Loucy (cell line): ENCODE measurements around the gene IL1F10.

Experiments used
- H2AFZ ChIP-seq: fragments of 200-600 bp; sonication (generic); 2 replicates; pipeline ENCODE4 v1.6.0; 2016; ENCODE audit warnings: antibody characterized with exemption, mild to moderate bottlenecking, low read length, moderate library complexity
- H3F3A ChIP-seq: fragments of 200-600 bp; 2 replicates; pipeline ENCODE4 v1.6.0; 2016; ENCODE audit warnings: antibody characterized with exemption, low read depth, mild to moderate bottlenecking
- H3K27me3 ChIP-seq: fragments of 200-600 bp; sonication (generic); 2 replicates; pipeline ENCODE4 v1.6.1; 2014; ENCODE audit warnings: low read length, mild to moderate bottlenecking; ENCODE audit not compliant: insufficient read depth, poor library complexity, severe bottlenecking
- H3K36me3 ChIP-seq: fragments of 200-600 bp; sonication (generic); 2 replicates; pipeline ENCODE4 v1.6.1; 2016; ENCODE audit warnings: low read length; ENCODE audit not compliant: insufficient read depth
- H3K4me1 ChIP-seq: fragments of 200-600 bp; sonication (generic); 2 replicates; pipeline ENCODE4 v1.5.1; 2014; ENCODE audit warnings: low read length, mild to moderate bottlenecking; ENCODE audit not compliant: insufficient read depth, poor library complexity, severe bottlenecking
- H3K4me2 ChIP-seq: fragments of 200-600 bp; sonication (generic); 2 replicates; pipeline ENCODE4 v1.6.0; 2014; ENCODE audit warnings: antibody characterized with exemption, low read length, low read depth, mild to moderate bottlenecking; ENCODE audit not compliant: poor library complexity, severe bottlenecking
- H3K4me3 ChIP-seq: fragments of 200-600 bp; sonication (generic); 2 replicates; pipeline ENCODE4 v1.5.1; 2014; ENCODE audit warnings: low read length, mild to moderate bottlenecking, mixed read lengths; ENCODE audit not compliant: poor library complexity, severe bottlenecking
- H3K79me2 ChIP-seq: fragments of 200-600 bp; sonication (generic); 2 replicates; pipeline ENCODE4 v1.6.1; 2014; ENCODE audit warnings: low read length; ENCODE audit not compliant: insufficient read depth
- H3K9ac ChIP-seq: fragments of 200-600 bp; sonication (generic); 2 replicates; pipeline ENCODE4 v1.6.0; 2014; ENCODE audit warnings: mild to moderate bottlenecking, low read depth, low read length, moderate library complexity; ENCODE audit not compliant: poor library complexity, severe bottlenecking
- H3K9me2 ChIP-seq: fragments of 200-600 bp; sonication (generic); replicated peaks from 2 replicates; pipeline ENCODE4 v1.6.1; 2016; ENCODE audit warnings: low read depth, low read length, mixed read lengths
- H3K9me3 ChIP-seq: fragments of 200-600 bp; sonication (generic); 2 replicates; pipeline ENCODE4 v1.6.1; 2014; ENCODE audit warnings: mild to moderate bottlenecking, antibody characterized with exemption, low read length, low read depth; ENCODE audit not compliant: insufficient read depth
- H4K20me1 ChIP-seq: fragments of 200-600 bp; sonication (generic); 2 replicates; pipeline ENCODE4 v1.6.0; 2014; ENCODE audit warnings: antibody characterized with exemption, low read length, mild to moderate bottlenecking; ENCODE audit not compliant: insufficient read depth, poor library complexity, severe bottlenecking
- EZH2phosphoT487 ChIP-seq: fragments of 200-600 bp; IDR thresholded peaks from 2 replicates; pipeline ENCODE4 v1.6.1; 2018; ENCODE audit warnings: antibody characterized with exemption, mild to moderate bottlenecking, moderate library complexity, borderline replicate concordance
- TF ChIP-seq, protein P1 (sequence below): fragments of 200-600 bp; sonication (generic); conservative IDR thresholded peaks from 2 replicates; pipeline ENCODE4 v1.5.1; 2014; ENCODE audit warnings: mild to moderate bottlenecking, antibody characterized with exemption, low read length

Gene IL1F10

GRCh38 chr2:113085542-113085941 lies 17.8 kb downstream of the IL1F10 start:
- Histone ChIP-seq H3K9me2 (no peaks in the 10 kb centered on the region), H3K36me3 (no peaks in the 10 kb centered on the region), H3K4me2 (no peak overlapping the region), H3K79me2 (no peaks in the 10 kb centered on the region), H3K4me3 (no peak overlapping the region), H3K9me3 (no peaks in the 10 kb centered on the region), H3K27me3 (no peaks in the 10 kb centered on the region), H4K20me1 (no peaks in the 10 kb centered on the region), H3K4me1 (no peaks in the 10 kb centered on the region), H2AFZ (no peak overlapping the region), H3K9ac (no peak overlapping the region), H3F3A (no peaks in the 10 kb centered on the region)
- no peak for TF ChIP-seq EZH2phosphoT487
- TF ChIP-seq, protein P1, sequence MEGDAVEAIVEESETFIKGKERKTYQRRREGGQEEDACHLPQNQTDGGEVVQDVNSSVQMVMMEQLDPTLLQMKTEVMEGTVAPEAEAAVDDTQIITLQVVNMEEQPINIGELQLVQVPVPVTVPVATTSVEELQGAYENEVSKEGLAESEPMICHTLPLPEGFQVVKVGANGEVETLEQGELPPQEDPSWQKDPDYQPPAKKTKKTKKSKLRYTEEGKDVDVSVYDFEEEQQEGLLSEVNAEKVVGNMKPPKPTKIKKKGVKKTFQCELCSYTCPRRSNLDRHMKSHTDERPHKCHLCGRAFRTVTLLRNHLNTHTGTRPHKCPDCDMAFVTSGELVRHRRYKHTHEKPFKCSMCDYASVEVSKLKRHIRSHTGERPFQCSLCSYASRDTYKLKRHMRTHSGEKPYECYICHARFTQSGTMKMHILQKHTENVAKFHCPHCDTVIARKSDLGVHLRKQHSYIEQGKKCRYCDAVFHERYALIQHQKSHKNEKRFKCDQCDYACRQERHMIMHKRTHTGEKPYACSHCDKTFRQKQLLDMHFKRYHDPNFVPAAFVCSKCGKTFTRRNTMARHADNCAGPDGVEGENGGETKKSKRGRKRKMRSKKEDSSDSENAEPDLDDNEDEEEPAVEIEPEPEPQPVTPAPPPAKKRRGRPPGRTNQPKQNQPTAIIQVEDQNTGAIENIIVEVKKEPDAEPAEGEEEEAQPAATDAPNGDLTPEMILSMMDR: no peak

DNA sequence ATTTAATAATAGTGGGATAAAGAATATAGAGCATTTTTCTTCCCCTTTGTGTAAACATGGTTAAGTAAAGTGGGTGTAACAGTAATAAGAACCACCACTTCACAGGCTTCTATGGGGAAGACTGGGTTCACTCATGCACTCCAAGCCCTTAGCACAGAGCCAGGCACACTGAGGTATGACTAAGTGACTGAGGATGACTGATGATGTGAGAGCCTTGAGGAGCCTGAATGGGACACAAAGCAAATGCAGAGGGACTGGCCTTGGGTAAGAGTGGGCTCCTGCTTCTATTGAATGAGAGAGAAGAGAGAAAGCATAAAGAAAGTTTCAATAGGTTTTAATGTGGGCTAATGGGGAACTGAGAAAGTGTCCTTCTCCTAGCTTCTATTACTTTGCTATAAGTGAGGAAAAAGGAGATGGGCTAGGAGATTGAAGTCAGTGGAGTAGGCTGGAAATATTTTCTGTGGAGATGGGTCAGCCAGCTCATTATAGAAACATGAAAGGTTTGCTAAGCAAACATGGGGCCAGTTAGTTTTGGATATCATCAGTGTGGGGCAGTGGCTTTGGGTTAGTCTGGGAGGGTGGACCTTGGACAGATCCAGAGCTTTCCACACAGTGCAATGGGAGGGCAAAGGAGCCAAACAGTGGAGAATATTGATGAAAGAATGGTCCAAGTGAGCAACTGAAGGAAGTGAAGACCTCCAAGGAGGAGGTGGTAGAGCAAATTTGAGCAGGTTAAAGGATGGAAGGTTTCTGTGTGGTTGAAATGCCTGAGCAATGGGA lies 20.6 kb downstream of the IL1F10 start:
- Histone ChIP-seq H3K79me2 (no peaks in the 10 kb centered on the region), H3K4me1 (no peaks in the 10 kb centered on the region), H3K9ac (no peak overlapping the region), H3F3A (no peaks in the 10 kb centered on the region), H4K20me1 (no peaks in the 10 kb centered on the region), H3K9me2 (no peaks in the 10 kb centered on the region), H3K27me3 (no peaks in the 10 kb centered on the region), H3K36me3 (no peaks in the 10 kb centered on the region), H3K9me3 (no peaks in the 10 kb centered on the region), H3K4me3 (no peak overlapping the region), H3K4me2 (no peak overlapping the region), H2AFZ (no peak overlapping the region)
- TF ChIP-seq, protein P1: no peak
- no peak for TF ChIP-seq EZH2phosphoT487

DNA sequence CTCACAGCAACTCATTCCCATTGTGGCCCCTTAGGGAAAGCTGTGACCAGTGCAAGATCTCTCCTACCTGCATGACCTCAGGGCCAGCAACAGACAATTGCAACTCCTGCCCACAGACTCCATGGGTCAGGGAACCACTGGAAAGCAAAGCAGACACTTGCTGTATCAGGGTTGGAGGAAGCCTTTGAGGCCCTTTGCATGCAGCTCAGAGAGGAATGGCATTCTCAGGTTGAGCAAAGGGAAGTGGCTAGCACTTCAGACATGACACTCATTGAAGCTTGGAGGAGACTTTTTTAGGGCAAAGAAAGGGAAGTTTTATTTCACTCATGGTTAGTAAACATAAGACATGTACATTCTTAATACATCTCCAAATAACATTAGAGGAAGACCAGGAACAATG lies 22.1 kb downstream of the IL1F10 start:
- Histone ChIP-seq H2AFZ (no peak overlapping the region), H3K9me3 (no peaks in the 10 kb centered on the region), H3F3A (no peaks in the 10 kb centered on the region), H3K4me2 (no peak overlapping the region), H3K27me3 (no peaks in the 10 kb centered on the region), H3K79me2 (no peaks in the 10 kb centered on the region), H3K36me3 (no peaks in the 10 kb centered on the region), H3K4me1 (no peaks in the 10 kb centered on the region), H3K9ac (no peak overlapping the region), H3K4me3 (no peak overlapping the region), H3K9me2 (no peaks in the 10 kb centered on the region), H4K20me1 (no peaks in the 10 kb centered on the region)
- TF ChIP-seq, protein P1: no peak
